Measurements from ENCODE around the gene ARFGEF2.
A peak's percentile ranks its signal among the peaks of the same experiment; 100 is the strongest.
"Not testable (repeated sequence)": the region's sequence is repeated elsewhere in the genome, so short reads cannot be mapped to it uniquely, and the experiment has no call there.

The ARFGEF2 gene

GRCh38 chr20:49024220-49024619 is 102.7 kb downstream of the ARFGEF2 start:
- TF ChIP-seq CTCF (IDR thresholded peaks at IDR 0.05) (no peak), ZFX (IDR thresholded peaks at IDR 0.05; ENCODE audit: borderline replicate concordance) (no peak)
- H3K27ac ChIP-seq = no peak overlapping the region

- not testable (repeated sequence) for H3K27ac ChIP-seq
Observed at GRCh38 chr20:49028177-49028576, 106.7 kb downstream of the ARFGEF2 start.

- no peak overlapping the region for H3K27ac ChIP-seq
- peak; percentile 45 for TF ChIP-seq CTCF (IDR thresholded peaks at IDR 0.05)
- no peak for TF ChIP-seq ZFX (IDR thresholded peaks at IDR 0.05; ENCODE audit: borderline replicate concordance)
Observed at GRCh38 chr20:49028684-49029083, 107.2 kb downstream of the ARFGEF2 start.

- H3K27ac ChIP-seq = no peak overlapping the region
Observed at GRCh38 chr20:49029203-49029602, 107.7 kb downstream of the ARFGEF2 start.

GRCh38 chr20:49030954-49031619 is 109.6 kb downstream of the ARFGEF2 start:
- no peak overlapping the region for H3K27ac ChIP-seq
- TF ChIP-seq CTCF (IDR thresholded peaks at IDR 0.05) (no peak), ZFX (IDR thresholded peaks at IDR 0.05; ENCODE audit: borderline replicate concordance) (no peak)

More at GRCh38 chr20:49029203-49029602, 107.7 kb downstream of the ARFGEF2 start:
- TF ChIP-seq CTCF (IDR thresholded peaks at IDR 0.05) = no peak
- no peak for TF ChIP-seq ZFX (IDR thresholded peaks at IDR 0.05; ENCODE audit: borderline replicate concordance)

GRCh38 chr20:49032455-49032854 is 110.9 kb downstream of the ARFGEF2 start:
- H3K27ac ChIP-seq = no peak overlapping the region
- no peak for TF ChIP-seq CTCF (IDR thresholded peaks at IDR 0.05)
- TF ChIP-seq ZFX (IDR thresholded peaks at IDR 0.05; ENCODE audit: borderline replicate concordance) = no peak

GRCh38 chr20:49034070-49034732 is 112.7 kb downstream of the ARFGEF2 start:
- H3K27ac ChIP-seq = no peak overlapping the region
- TF ChIP-seq ZFX (IDR thresholded peaks at IDR 0.05; ENCODE audit: borderline replicate concordance) (no peak), CTCF (IDR thresholded peaks at IDR 0.05) (no peak)
